ENCODE measurements around the gene TNFRSF1B. TPM values are rescaled to one million over a fixed set of nuclear protein-coding genes. Genes with fewer than 3 reads are reported as not detected.

Gene TNFRSF1B
- total and polyA plus RNA-seq, 4 donors = 15.4 to 246 (median 65.5) TPM

DNA sequence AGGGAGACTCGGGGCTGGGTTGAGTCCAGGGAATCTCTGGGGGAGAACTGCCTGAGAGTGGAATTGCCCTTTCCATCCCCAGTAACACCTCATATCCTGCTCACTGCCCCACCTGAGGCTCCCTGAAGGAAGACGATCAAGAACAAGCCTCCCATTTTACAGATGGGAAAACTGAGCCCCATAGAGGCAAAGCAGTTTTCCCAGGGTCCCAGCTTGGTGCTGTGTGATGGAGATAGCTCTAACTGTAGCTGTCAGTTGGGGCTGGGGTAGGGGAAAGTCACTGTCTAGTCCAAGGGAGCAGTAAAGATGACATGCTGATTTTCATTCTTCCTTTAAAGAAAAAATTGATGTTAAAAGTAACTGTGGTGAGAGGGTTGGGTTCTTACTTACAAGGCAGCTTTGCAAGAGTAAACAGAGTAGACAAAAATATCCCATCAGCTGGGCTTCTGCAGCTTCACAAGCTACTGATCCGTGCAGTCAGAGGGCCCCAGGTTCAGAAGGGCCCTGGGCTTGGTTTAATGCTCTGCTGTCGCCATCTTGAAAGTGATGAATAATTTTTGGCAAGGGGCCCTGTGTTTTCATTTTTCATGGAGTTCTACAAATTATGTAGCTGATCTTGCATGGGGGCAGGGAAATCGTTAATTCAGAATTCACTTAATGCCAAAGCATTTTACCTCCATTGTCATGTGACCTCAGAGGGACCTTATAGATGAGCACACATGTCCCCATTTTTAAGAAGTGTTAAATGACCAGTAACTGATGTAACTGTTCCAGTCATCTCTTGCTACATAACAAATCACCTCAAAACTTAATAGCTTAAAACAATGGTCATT lies 17.6 kb upstream of the TNFRSF1B start:
- TF ChIP-seq CTCF (IDR thresholded peaks at IDR 0.05; ENCODE audit: control extremely low read depth, extremely low read depth) = no peak
- no peaks in the 10 kb centered on the region for H3K27me3 ChIP-seq (ENCODE audit: control insufficient read depth in 3 of 3, insufficient read depth in 3 of 3, low read length in 2 of 3)
- DNase-seq (no peak), ATAC-seq (ENCODE audit: insufficient read depth, low FRiP score) (no peak)
- no peak overlapping the region for H3K4me3 ChIP-seq
- no peaks in the 10 kb centered on the region for H3K36me3 ChIP-seq (ENCODE audit: control insufficient read depth in 4 of 4, insufficient read depth in 4 of 4, low read length in 4 of 4)
- peaks cover 0 to 23% (median 0%) of the 10 kb centered on the region in 5 donors for H3K4me1 ChIP-seq (ENCODE audit: control insufficient read depth in 5 of 5, insufficient read depth in 5 of 5, low read length in 5 of 5)
- 80 to 81% methylated on average over 5 of the region's 5 CpGs for WGBS, 2 donors
- no peak overlapping the region for H3K9ac ChIP-seq (ENCODE audit: insufficient read depth in 1 of 2, low read length in 2 of 2)
- H3K9me3 ChIP-seq (ENCODE audit: control insufficient read depth in 4 of 4, insufficient read depth in 3 of 4, low read length in 3 of 4) = peaks cover 0 to 4% (median 2%) of the 10 kb centered on the region in 4 donors
- peak overlapping the region in 1 of 2 donors; percentile 49 for H3K27ac ChIP-seq (ENCODE audit: low read depth in 1 of 2, low read length in 1 of 2)

- no peak for TF ChIP-seq CTCF (IDR thresholded peaks at IDR 0.05; ENCODE audit: control extremely low read depth, extremely low read depth)
- 86 to 88% methylated on average over 6 of the region's 6 CpGs for WGBS, 2 donors
- no peak for DNase-seq
- Histone ChIP-seq H3K4me1 (ENCODE audit: control insufficient read depth in 5 of 5, insufficient read depth in 5 of 5, low read length in 5 of 5) (peaks cover 0 to 21% (median 0%) of the 10 kb centered on the region in 5 donors), H3K4me3 (no peak overlapping the region), H3K9ac (ENCODE audit: insufficient read depth in 1 of 2, low read length in 2 of 2) (no peak overlapping the region), H3K9me3 (ENCODE audit: control insufficient read depth in 4 of 4, insufficient read depth in 3 of 4, low read length in 3 of 4) (peaks cover 0 to 4% (median 2%) of the 10 kb centered on the region in 4 donors), H3K36me3 (ENCODE audit: control insufficient read depth in 4 of 4, insufficient read depth in 4 of 4, low read length in 4 of 4) (no peaks in the 10 kb centered on the region), H3K27me3 (ENCODE audit: control insufficient read depth in 3 of 3, insufficient read depth in 3 of 3, low read length in 2 of 3) (no peaks in the 10 kb centered on the region), H3K27ac (ENCODE audit: low read depth in 1 of 2, low read length in 1 of 2) (peak overlapping the region in 1 of 2 donors; percentile 81)
- ATAC-seq (ENCODE audit: insufficient read depth, low FRiP score) = no peak
Observed at GRCh38 chr1:12149791-12150175, 17.0 kb upstream of the TNFRSF1B start.

GRCh38 chr1:12150456-12151200 lies 16.2 kb upstream of the TNFRSF1B start:
- Histone ChIP-seq H3K9me3 (ENCODE audit: control insufficient read depth in 4 of 4, insufficient read depth in 3 of 4, low read length in 3 of 4) (peaks cover 0 to 4% (median 2%) of the 10 kb centered on the region in 4 donors), H3K27me3 (ENCODE audit: control insufficient read depth in 3 of 3, insufficient read depth in 3 of 3, low read length in 2 of 3) (no peaks in the 10 kb centered on the region), H3K9ac (ENCODE audit: insufficient read depth in 1 of 2, low read length in 2 of 2) (no peak overlapping the region), H3K4me1 (ENCODE audit: control insufficient read depth in 5 of 5, insufficient read depth in 5 of 5, low read length in 5 of 5) (peaks cover 0 to 21% (median 0%) of the 10 kb centered on the region in 5 donors), H3K4me3 (no peak overlapping the region), H3K36me3 (ENCODE audit: control insufficient read depth in 4 of 4, insufficient read depth in 4 of 4, low read length in 4 of 4) (no peaks in the 10 kb centered on the region), H3K27ac (ENCODE audit: low read depth in 1 of 2, low read length in 1 of 2) (peak overlapping the region in 1 of 2 donors; percentile 81)
- ATAC-seq (ENCODE audit: insufficient read depth, low FRiP score) (no peak), DNase-seq (no peak)
- WGBS, 2 donors = 33 to 48% methylated on average over 9 of the region's 9 CpGs
- TF ChIP-seq CTCF (IDR thresholded peaks at IDR 0.05; ENCODE audit: control extremely low read depth, extremely low read depth) = no peak
